Keratinocyte (primary cell): ENCODE data around the gene CPLANE2.

ENCODE experiments used
- CTCF ChIP-seq, 3 experiments: IDR thresholded peaks in 1 of 3; conservative IDR thresholded peaks in 1 of 3; optimal IDR thresholded peaks in 1 of 3; 2 replicates in 2 of 3; 3 replicates in 1 of 3; pipeline versions ENCODE3 to v1.5.1; 2011; ENCODE audit warnings: low read length in 3 of 3, mild to moderate bottlenecking in 3 of 3, moderate library complexity in 2 of 3, control low read depth in 1 of 3, inconsistent platforms in 1 of 3; ENCODE audit not compliant: insufficient read depth in 2 of 3; ENCODE audit errors: extremely low read depth in 1 of 3
- EZH2 ChIP-seq: IDR thresholded peaks from one replicate; pipeline ENCODE4 v1.6.1; 2012; ENCODE audit warnings: inconsistent platforms, mild to moderate bottlenecking, low read length, moderate library complexity

GRCh38 chr1:16186655-16187235 is 50.2 kb downstream of the CPLANE2 start:
- no peak for TF ChIP-seq CTCF (optimal IDR thresholded peaks at IDR 0.05 in 1 of 3, IDR thresholded peaks at IDR 0.05 in 1 of 3, conservative IDR thresholded peaks at IDR 0.05 in 1 of 3; ENCODE audit: extremely low read depth in 1 of 3, insufficient read depth in 2 of 3, low read length in 3 of 3)
- TF ChIP-seq EZH2: no peak
